Choroid plexus epithelial cell (primary cell): ENCODE measurements around the gene TTC12.

Experiments used
- DNase-seq: peaks from one replicate; pipeline ENCODE4 v3.0.0-alpha.2; 2010; ENCODE audit warnings: low read depth
- H3K4me3 ChIP-seq: 2 replicates; pipeline ENCODE4 v1.5.1; 2011; ENCODE audit warnings: low read depth, mild to moderate bottlenecking, control low read depth, low read length, moderate library complexity
- TF ChIP-seq, protein P1 (sequence below): conservative IDR thresholded peaks from 2 replicates; pipeline ENCODE4 v1.5.1; 2011; ENCODE audit warnings: low read depth, mild to moderate bottlenecking, control low read depth, inconsistent platforms, low read length, moderate library complexity

TTC12 gene

DNA sequence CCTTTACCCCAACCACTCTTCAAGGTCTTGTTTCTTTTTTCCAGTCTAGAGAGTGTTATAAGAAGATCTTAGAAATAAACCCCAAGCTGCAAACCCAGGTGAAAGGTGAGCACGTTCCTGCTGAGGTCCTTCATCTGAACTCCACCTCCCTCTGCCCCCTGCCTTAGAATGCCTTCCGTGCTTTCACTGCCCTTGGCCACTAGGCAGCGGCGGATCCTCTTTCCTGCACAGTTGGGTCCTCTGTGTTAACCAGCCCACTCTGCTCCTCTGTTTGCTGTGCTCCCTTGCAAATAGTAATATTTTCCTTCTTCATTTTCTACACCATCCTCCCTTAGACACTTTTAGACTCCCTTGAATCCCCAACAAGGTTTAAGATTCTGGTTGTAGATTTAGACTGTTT lies 24.3 kb downstream of the TTC12 start:
- no peak overlapping the region for H3K4me3 ChIP-seq
- DNase-seq = no peak
- TF ChIP-seq, protein P1, sequence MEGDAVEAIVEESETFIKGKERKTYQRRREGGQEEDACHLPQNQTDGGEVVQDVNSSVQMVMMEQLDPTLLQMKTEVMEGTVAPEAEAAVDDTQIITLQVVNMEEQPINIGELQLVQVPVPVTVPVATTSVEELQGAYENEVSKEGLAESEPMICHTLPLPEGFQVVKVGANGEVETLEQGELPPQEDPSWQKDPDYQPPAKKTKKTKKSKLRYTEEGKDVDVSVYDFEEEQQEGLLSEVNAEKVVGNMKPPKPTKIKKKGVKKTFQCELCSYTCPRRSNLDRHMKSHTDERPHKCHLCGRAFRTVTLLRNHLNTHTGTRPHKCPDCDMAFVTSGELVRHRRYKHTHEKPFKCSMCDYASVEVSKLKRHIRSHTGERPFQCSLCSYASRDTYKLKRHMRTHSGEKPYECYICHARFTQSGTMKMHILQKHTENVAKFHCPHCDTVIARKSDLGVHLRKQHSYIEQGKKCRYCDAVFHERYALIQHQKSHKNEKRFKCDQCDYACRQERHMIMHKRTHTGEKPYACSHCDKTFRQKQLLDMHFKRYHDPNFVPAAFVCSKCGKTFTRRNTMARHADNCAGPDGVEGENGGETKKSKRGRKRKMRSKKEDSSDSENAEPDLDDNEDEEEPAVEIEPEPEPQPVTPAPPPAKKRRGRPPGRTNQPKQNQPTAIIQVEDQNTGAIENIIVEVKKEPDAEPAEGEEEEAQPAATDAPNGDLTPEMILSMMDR = peak; percentile 21

DNA sequence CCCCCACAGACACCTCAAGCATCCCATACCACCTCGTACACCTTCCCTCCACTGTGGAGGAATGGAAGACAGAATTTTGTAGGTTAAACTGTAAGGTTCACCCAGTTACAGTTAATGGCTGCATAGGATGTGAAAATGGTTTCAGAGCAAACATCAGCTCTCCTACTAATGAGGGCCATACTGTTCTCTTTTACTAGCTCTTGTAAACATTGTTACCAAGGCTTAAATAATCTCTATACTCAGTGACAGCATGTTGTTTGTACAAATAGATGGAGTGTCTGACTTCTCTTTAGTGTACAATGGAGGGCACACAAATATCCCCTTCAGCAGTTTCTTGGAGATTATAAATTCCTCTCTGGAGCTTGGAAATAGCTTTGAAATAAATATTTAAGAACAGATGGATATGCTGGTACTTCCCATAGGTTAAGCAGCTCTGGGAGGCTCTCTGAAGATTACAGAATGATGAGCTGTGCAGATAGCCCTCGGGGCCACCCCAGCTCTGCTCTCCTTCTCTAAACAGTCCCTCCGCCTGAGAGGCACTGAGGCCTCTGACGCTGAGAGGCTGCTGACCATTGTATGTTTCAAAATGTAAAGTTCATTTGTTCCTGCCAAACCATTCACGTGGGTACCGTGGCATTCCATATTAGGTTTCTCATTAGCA lies 25.7 kb downstream of the TTC12 start:
- DNase-seq = no peak
- TF ChIP-seq, protein P1 = no peak
- H3K4me3 ChIP-seq = no peak overlapping the region

DNA sequence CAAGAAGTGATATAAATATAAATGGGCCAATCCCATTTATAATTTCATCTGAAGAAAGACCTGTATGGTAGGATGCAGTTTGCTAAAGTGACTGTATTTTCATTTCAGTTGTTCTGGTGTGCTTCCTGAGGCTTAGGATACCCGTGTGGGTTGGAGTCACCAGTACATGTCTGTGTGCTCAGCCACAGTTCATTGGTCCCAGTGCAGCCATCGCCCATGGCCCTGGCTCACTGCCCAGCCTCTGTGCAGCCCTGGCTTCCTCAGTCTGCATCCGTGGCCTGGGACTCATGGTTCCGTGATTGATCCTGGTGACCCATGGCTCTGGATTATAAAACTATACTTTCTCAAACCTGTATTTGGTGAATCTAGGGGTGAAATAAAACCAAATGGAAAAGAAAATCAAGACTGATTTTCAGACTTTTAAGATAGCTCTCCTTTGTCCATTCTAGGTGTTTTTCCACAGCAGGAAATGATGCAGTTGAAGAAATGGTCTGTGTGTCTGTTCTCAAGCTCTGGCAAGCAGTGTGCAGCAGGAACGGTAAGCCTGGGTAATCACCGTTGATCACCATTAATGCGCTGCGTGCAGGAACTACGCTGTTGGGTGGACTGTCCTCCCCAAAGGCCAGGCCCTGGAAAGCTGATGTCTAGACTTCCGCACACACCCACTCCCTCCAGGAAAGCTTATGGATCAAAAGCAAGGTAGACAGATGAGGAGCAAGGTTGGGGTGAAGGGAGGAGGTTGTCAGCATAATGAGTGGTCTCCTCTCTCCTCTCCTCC lies 27.2 kb downstream of the TTC12 start:
- DNase-seq = no peak
- TF ChIP-seq, protein P1 = no peak
- H3K4me3 ChIP-seq = no peak overlapping the region

DNA sequence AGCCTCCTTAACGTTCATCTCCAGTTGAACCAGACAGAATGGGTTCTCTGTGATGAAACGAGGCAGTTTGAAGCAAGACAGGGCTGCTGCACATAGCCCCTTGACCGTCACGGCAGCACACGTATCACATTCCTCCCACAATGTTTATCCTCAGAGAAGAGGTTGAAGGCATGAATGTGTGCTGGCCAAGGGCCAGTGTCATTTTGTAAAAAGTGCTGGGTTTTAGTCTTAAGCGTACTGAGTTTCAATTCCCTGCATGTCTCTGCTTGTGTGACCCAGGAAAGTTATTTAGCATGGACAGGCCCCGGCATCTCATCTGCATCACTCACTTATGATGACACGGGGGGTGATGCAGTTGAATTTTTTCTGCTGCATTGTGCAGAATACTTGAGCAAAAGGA lies 31.6 kb downstream of the TTC12 start:
- H3K4me3 ChIP-seq = no peak overlapping the region
- TF ChIP-seq, protein P1 = no peak
- DNase-seq = peak; percentile 65

DNA sequence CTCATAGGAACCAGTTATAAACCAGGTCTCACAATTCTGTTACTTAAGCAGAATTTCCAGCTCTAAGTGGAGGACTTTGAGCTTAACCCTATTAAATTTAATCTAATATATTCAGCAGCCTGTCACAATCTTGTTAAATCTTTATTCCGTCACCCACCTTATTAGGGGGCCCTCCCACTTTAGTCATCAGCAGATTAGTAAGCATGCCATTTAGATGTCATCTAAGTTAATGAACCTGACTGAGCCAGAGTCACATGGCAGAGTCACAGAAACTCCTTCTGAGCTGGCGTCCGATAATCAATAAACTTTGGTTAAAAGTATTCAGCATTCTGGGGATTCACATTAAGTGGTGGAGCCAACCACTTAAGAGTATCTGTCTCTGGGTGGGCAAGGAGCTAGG lies 35.1 kb downstream of the TTC12 start:
- no peak overlapping the region for H3K4me3 ChIP-seq
- no peak for DNase-seq
- TF ChIP-seq, protein P1 = no peak

DNA sequence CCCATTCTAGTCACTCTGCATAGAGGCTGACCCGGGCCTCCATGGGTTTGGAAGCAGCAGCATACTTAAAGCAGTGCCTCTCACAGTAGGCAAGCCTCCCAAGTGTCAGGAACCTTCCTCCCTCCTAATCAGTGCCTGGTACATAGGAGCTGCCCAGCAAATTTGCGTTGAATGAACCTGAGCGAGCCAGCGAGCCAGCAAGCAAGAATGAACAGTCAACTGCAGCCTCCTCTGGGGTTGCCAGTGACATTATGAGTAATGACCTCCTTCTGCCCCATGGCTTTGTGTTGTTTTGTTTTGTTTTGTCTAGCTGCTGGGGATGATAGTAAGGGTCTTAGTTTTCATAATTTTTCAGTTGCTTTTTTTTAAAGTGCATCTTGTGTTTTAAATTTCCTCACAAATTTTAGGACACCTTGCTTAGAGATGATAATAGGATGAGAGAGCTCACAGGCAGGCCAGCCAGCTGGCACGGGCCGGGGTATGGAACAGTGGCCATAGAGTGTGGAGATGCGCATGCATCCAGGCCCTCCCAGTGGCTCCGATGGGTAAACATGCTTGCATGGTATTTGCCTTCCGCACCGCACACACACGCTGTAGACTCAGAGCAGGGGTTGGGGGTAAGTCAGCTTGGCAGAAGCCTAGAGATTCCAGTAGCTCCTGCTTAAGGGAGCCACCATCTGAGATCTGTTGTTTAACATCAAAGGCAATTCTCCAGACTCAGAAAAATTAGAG lies 36.1 kb downstream of the TTC12 start:
- TF ChIP-seq, protein P1 = no peak
- no peak for DNase-seq
- H3K4me3 ChIP-seq = no peak overlapping the region
